GM12864 (cell line): ENCODE data around the gene UNC13B.

Source experiments
- DNase-seq: peaks from one replicate; pipeline ENCODE4 v3.0.0-alpha.2; 2011; ENCODE audit warnings: low read depth
- H3K4me3 ChIP-seq: 2 replicates; pipeline ENCODE4 v1.5.1; 2011; ENCODE audit warnings: mild to moderate bottlenecking, low read depth, low read length, control low read depth
- CTCF ChIP-seq: IDR thresholded peaks from 2 replicates; pipeline ENCODE4 v1.5.1; 2011; ENCODE audit warnings: low read depth, mild to moderate bottlenecking, moderate library complexity, low read length, control low read depth, inconsistent platforms; ENCODE audit errors: missing control alignments

Gene UNC13B

DNA sequence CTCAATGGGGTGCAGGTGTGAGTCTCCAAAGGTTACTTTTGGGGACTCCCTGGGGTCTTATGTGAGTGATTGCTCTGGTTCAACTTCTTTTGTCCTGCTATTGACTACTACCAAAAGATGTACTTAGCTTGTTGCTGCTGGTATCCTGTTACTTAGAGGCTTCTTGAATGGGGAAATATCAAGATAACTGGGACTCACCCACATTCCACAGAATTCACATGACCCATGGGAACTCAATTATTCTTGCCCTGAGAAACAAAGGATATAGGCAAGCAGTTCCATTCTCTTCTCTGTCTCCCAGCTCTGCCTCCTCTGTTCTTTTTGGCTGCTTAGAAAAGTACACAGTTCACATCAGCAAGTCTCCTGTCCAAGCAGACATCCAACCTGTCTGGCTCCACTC is 105.9 kb downstream of the UNC13B start:
- H3K4me3 ChIP-seq, result no peak overlapping the region
- no peak for TF ChIP-seq CTCF
- no peak for DNase-seq

DNA sequence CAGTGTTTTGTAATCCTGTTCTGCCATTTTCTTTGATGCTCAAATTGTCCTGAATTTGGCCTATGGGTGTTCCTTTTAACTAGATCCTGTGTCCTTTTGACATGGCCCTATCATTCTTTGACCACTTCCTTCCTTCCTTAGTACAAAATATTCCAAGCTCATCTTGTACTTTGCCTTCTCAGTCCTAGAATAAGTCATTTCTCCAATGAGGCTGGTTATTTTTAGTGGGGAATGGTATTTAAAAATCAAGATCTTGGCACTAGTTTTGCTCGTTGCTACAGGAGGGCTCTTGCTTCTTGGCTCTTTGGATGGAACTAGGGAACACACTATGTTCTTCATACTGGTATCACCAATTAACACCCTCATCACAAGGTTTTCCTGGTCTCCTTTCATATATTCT is 108.1 kb downstream of the UNC13B start:
- TF ChIP-seq CTCF, result no peak
- no peak for DNase-seq
- no peak overlapping the region for H3K4me3 ChIP-seq

DNA sequence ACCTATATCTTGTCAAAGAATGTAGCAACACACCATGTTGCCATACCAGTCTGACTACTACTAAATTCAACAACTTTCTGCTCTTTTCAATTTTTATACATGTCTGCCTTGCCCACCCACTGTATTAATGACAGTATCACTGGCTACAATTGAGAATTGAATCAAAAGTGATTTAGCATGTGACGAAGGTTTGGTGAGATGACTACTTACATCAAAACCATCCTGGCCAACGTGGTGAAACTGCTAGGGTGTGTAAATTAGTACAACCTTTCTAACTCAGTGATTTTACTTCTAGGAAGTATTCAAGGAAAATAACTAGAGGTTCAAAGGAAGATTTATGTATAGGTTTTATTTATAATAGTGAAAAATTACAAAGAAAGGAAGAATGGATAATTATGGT is 109.8 kb downstream of the UNC13B start:
- no peak overlapping the region for H3K4me3 ChIP-seq
- DNase-seq, result no peak
- no peak for TF ChIP-seq CTCF

- no peak overlapping the region for H3K4me3 ChIP-seq
- no peak for DNase-seq
- no peak for TF ChIP-seq CTCF
These were observed 111.2 kb downstream of the UNC13B start for GRCh38 chr9:35272989-35273388.

GRCh38 chr9:35273591-35273990 is 111.8 kb downstream of the UNC13B start:
- H3K4me3 ChIP-seq, result no peak overlapping the region
- no peak for TF ChIP-seq CTCF
- DNase-seq, result no peak

GRCh38 chr9:35274993-35275392 is 113.2 kb downstream of the UNC13B start:
- TF ChIP-seq CTCF, result no peak
- H3K4me3 ChIP-seq, result no peak overlapping the region
- no peak for DNase-seq

- DNase-seq, result no peak
- no peak for TF ChIP-seq CTCF
- H3K4me3 ChIP-seq, result no peak overlapping the region
These were observed 115.3 kb downstream of the UNC13B start for GRCh38 chr9:35277171-35277520.
